HepG2 (cell line): ENCODE results near the gene ACAA2. TPM values are rescaled to one million over a fixed set of nuclear protein-coding genes. Genes with fewer than 3 reads are reported as not detected.
A peak's percentile ranks its signal among the peaks of the same experiment; 100 is the strongest.

Experiments used
- DMAP1 ChIP-seq: IDR thresholded peaks from 2 replicates; pipeline ENCODE4 v1.6.1; 2016
- E2F2 ChIP-seq: sonication (generic); formaldehyde crosslinking; IDR thresholded peaks from 2 replicates; pipeline ENCODE4 v1.4.0; 2020; ENCODE audit warnings: missing genetic modification reagents, borderline replicate concordance
- HIC2 ChIP-seq: sonication (generic); formaldehyde crosslinking; IDR thresholded peaks from 2 replicates; pipeline ENCODE4 v1.9.0; 2022; ENCODE audit warnings: low read depth, missing genetic modification reagents
- JUN ChIP-seq: sonication (generic); formaldehyde crosslinking; IDR thresholded peaks from 2 replicates; pipeline ENCODE4 v1.4.0; 2020; ENCODE audit warnings: mild to moderate bottlenecking, missing genetic modification reagents
- MAZ ChIP-seq, 2 experiments: sonication (generic) in 1 of 2; formaldehyde crosslinking in 1 of 2; IDR thresholded peaks; 2 replicates each; pipeline versions ENCODE4 v1.5.0 to v1.6.1; 2012 to 2020; ENCODE audit warnings: low read depth in 2 of 2, mild to moderate bottlenecking in 2 of 2, borderline replicate concordance in 1 of 2, improper control_type of control experiment in 1 of 2, low read length in 1 of 2, missing genetic modification reagents in 1 of 2, moderate library complexity in 1 of 2
- MXD4 ChIP-seq: IDR thresholded peaks from 2 replicates; pipeline ENCODE4 v1.6.1; 2016; ENCODE audit warnings: mild to moderate bottlenecking, missing biosample characterization, missing genetic modification reagents
- NAIF1 ChIP-seq: sonication (generic); formaldehyde crosslinking; IDR thresholded peaks from 2 replicates; pipeline ENCODE4 v1.5.0; 2020; ENCODE audit warnings: mild to moderate bottlenecking, missing genetic modification reagents, borderline replicate concordance
- NCOA1 ChIP-seq: sonication (generic); formaldehyde crosslinking; IDR thresholded peaks from 2 replicates; pipeline ENCODE4 v1.9.0; 2021; ENCODE audit warnings: missing genetic modification reagents
- NR2F1 ChIP-seq, 2 experiments: fragments of 450-650 bp in 1 of 2; formaldehyde crosslinking in 1 of 2; IDR thresholded peaks; 2 replicates each; pipeline versions ENCODE4 v1.5.0 to v1.6.1; 2016 to 2020; ENCODE audit warnings: mild to moderate bottlenecking in 1 of 2, missing compliant biosample characterization in 1 of 2, missing genetic modification reagents in 1 of 2, moderate library complexity in 1 of 2
- POLR2AphosphoS2 ChIP-seq: IDR thresholded peaks from 2 replicates; pipeline ENCODE4 v1.6.1; 2011; ENCODE audit warnings: low read depth, low read length, improper control_type of control experiment
- RAD51 ChIP-seq: fragments of 450-650 bp; IDR thresholded peaks from 2 replicates; pipeline ENCODE4 v1.6.1; 2016; ENCODE audit warnings: borderline replicate concordance
- SKI ChIP-seq: fragments of 450-650 bp; IDR thresholded peaks from one replicate; pipeline ENCODE4 v1.6.1; 2018; ENCODE audit warnings: mild to moderate bottlenecking; ENCODE audit not compliant: partially characterized antibody
- SMAD1 ChIP-seq: sonication (generic); formaldehyde crosslinking; IDR thresholded peaks from 2 replicates; pipeline ENCODE4 v1.4.0; 2020; ENCODE audit warnings: missing genetic modification reagents, low read depth, mild to moderate bottlenecking, borderline replicate concordance
- SOX5 ChIP-seq: IDR thresholded peaks from 2 replicates; pipeline ENCODE4 v1.6.1; 2016; ENCODE audit warnings: borderline replicate concordance
- TEAD3 ChIP-seq: optimal IDR thresholded peaks from 2 replicates; pipeline ENCODE3; 2016; ENCODE audit warnings: borderline replicate concordance
- TFDP2 ChIP-seq: sonication (generic); formaldehyde crosslinking; IDR thresholded peaks from 2 replicates; pipeline ENCODE4 v1.4.0; 2020; ENCODE audit warnings: missing genetic modification reagents
- ZBTB20 ChIP-seq: sonication (generic); formaldehyde crosslinking; IDR thresholded peaks from 2 replicates; pipeline ENCODE4 v1.8.1; 2023; ENCODE audit warnings: missing genetic modification reagents, low read depth, mild to moderate bottlenecking, borderline replicate concordance
- ZNF44 ChIP-seq: sonication (generic); formaldehyde crosslinking; IDR thresholded peaks from 2 replicates; pipeline ENCODE4 v1.5.1; 2020; ENCODE audit warnings: mild to moderate bottlenecking, missing genetic modification reagents
- ZNF510 ChIP-seq: sonication (generic); formaldehyde crosslinking; IDR thresholded peaks from 2 replicates; pipeline ENCODE4 v1.4.0; 2020; ENCODE audit warnings: low read depth, mild to moderate bottlenecking, missing genetic modification reagents
- ZNF546 ChIP-seq: sonication (generic); formaldehyde crosslinking; conservative IDR thresholded peaks from 2 replicates; pipeline ENCODE4 v1.8.1; 2023; ENCODE audit warnings: mild to moderate bottlenecking, missing genetic modification reagents
- ZNF563 ChIP-seq: sonication (generic); formaldehyde crosslinking; IDR thresholded peaks from 2 replicates; pipeline ENCODE4 v1.8.0; 2022; ENCODE audit warnings: mild to moderate bottlenecking, moderate library complexity, missing genetic modification reagents
- ZNF572 ChIP-seq: sonication (generic); formaldehyde crosslinking; IDR thresholded peaks from 2 replicates; pipeline ENCODE4 v1.5.1; 2020; ENCODE audit warnings: mild to moderate bottlenecking, missing genetic modification reagents
- ZNF878 ChIP-seq: sonication (generic); formaldehyde crosslinking; IDR thresholded peaks from 2 replicates; pipeline ENCODE4 v1.8.1; 2023; ENCODE audit warnings: mild to moderate bottlenecking, missing genetic modification reagents, moderate library complexity
- polyA plus RNA-seq, 8 experiments: library from polyadenylated mRNA; depleted of rRNA in 3 of 8; stranded (reverse) in 7 of 8; unstranded in 1 of 8; fragments of >200 nt; fragmentation: Illumina TruSeq in 4 of 8; extraction: Trizol in 4 of 8; gene quantifications; 2 replicates each; pipeline versions ENCODE4 v1.2.1 to v1.2.3, GENCODE V29; 2011 to 2016; ENCODE audit warnings: low read depth in 4 of 8, missing spikeins in 1 of 8, mixed read lengths in 1 of 8; ENCODE audit not compliant: insufficient read depth in 1 of 8
- total RNA-seq, 5 experiments: library from RNA; depleted of rRNA; stranded (reverse); fragments of >200 nt; fragmentation: Illumina TruSeq; extraction: Trizol; gene quantifications; 2 replicates each; pipeline ENCODE4 v1.2.3, GENCODE V29; 2016; ENCODE audit warnings: low read depth in 1 of 5
- TF ChIP-seq, protein P1 (sequence below): sonication (generic); formaldehyde crosslinking; IDR thresholded peaks from 2 replicates; pipeline ENCODE4 v1.4.0; 2020; ENCODE audit warnings: low read depth, mild to moderate bottlenecking, missing genetic modification reagents
- TF ChIP-seq, protein P2 (sequence below): sonication (generic); formaldehyde crosslinking; IDR thresholded peaks from 2 replicates; pipeline ENCODE4 v1.8.1; 2023; ENCODE audit warnings: mild to moderate bottlenecking, moderate library complexity, missing genetic modification reagents

ACAA2 gene
- total and polyA plus RNA-seq, 2 of the 13 experiments (the other 11 are each of a cell fraction or from before 2014, with no cell fraction given), result 51.6 to 182 TPM

DNA sequence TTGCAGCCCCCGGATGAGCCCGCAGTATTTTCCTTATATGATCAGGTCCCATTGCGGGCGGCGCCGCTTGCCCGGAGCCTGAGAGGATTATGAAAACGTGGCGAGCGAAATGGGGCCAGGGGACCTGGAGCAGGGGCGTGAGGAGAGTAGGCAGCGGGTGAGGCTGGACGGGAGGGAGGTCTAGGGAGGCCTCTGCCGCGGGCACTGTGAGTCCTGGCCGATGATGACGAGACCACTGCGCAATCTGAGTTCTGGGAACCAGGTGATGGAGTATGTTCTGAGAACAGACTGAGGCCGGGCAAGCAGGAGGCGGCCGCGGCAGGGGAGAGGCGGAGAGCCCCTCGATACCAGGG is 790 bp upstream of the ACAA2 start (continued):
- TF ChIP-seq TFDP2 (no peak), HIC2 (CRISPR knock-in tag) (no peak), RAD51 (no peak), SMAD1 (no peak), DMAP1 (CRISPR knock-in tag) (no peak), SKI (no peak), MAZ (IDR thresholded peaks at IDR 0.05; ENCODE audit: borderline replicate concordance, low read depth, low read length) (no peak), MAZ (CRISPR knock-in tag; IDR thresholded peaks at IDR 0.05; ENCODE audit: low read depth) (no peak), ZNF546 (CRISPR knock-in tag) (no peak), SOX5 (CRISPR knock-in tag) (no peak; the same call in 1 of the 2 replicates), MXD4 (CRISPR knock-in tag) (no peak), TEAD3 (no peak), ZNF44 (CRISPR knock-in tag) (no peak), NR2F1 (CRISPR knock-in tag; IDR thresholded peaks at IDR 0.05) (no peak), JUN (CRISPR knock-in tag) (no peak), ZNF878 (CRISPR knock-in tag) (peak; percentile 67; the same call in 1 of the 2 replicates), E2F2 (CRISPR knock-in tag) (no peak), ZNF510 (CRISPR knock-in tag) (no peak), NCOA1 (CRISPR knock-in tag) (no peak), NAIF1 (CRISPR knock-in tag) (no peak), ZNF572 (no peak), POLR2AphosphoS2 (no peak), ZNF563 (CRISPR knock-in tag) (no peak; the same call in 1 of the 2 replicates), ZBTB20 (no peak)
- TF ChIP-seq, protein P1, sequence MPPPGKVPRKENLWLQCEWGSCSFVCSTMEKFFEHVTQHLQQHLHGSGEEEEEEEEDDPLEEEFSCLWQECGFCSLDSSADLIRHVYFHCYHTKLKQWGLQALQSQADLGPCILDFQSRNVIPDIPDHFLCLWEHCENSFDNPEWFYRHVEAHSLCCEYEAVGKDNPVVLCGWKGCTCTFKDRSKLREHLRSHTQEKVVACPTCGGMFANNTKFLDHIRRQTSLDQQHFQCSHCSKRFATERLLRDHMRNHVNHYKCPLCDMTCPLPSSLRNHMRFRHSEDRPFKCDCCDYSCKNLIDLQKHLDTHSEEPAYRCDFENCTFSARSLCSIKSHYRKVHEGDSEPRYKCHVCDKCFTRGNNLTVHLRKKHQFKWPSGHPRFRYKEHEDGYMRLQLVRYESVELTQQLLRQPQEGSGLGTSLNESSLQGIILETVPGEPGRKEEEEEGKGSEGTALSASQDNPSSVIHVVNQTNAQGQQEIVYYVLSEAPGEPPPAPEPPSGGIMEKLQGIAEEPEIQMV (CRISPR knock-in tag), result no peak
- TF ChIP-seq, protein P2, sequence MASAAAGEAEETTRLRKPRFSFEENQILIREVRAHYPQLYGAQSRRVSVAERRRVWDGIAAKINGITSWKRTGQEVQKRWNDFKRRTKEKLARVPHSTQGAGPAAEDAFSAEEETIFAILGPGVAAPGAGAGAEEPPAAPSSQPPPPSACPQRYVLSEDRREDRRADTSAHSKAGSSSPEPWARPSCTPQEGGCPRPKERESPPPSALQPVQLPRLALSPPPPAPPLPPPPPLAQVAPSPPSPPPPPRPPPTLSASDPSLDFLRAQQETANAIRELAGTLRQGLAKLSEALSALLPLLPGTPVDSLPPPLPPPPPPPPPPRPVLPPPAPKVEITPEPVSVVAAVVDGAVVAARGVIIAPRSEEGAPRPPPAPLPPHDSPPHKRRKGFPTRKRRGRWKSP (CRISPR knock-in tag), result 0 out of 2 replicates have a peak, but pooled peaks have one; percentile 69
